Suprapubic skin (tissue), 4 donors: ENCODE data around the gene SCYL1. TPM values are rescaled to one million over a fixed set of nuclear protein-coding genes. Genes with fewer than 3 reads are reported as not detected.

Experiments used
- DNase-seq, 2 donors: peaks; one replicate each; pipeline ENCODE4 v3.0.0-alpha.2; 2019; ENCODE audit warnings: low spot score in 2 of 2
- H3K27ac ChIP-seq: fragments of 200-600 bp; sonication (generic); one replicate; pipeline ENCODE4 v1.5.1; 2019
- H3K27me3 ChIP-seq: fragments of 200-600 bp; sonication (generic); one replicate; pipeline ENCODE4 v1.5.1; 2019
- H3K36me3 ChIP-seq: fragments of 200-600 bp; sonication (generic); one replicate; pipeline ENCODE4 v1.5.1; 2019
- H3K4me1 ChIP-seq: fragments of 200-600 bp; sonication (generic); one replicate; pipeline ENCODE4 v1.5.1; 2019
- H3K4me3 ChIP-seq: fragments of 200-600 bp; sonication (generic); one replicate; pipeline ENCODE4 v1.5.1; 2019; ENCODE audit warnings: mild to moderate bottlenecking
- H3K9me3 ChIP-seq: fragments of 200-600 bp; sonication (generic); one replicate; pipeline ENCODE4 v1.5.1; 2019
- CTCF ChIP-seq, 2 donors: fragments of 200-600 bp in 1 of 2; fragments of 450-650 bp in 1 of 2; sonication (generic) in 1 of 2; IDR thresholded peaks; one replicate each; pipeline ENCODE4 v1.5.1; 2016 to 2019; ENCODE audit warnings: antibody characterized with exemption in 2 of 2, mild to moderate bottlenecking in 1 of 2, moderate library complexity in 1 of 2
- EP300 ChIP-seq: sonication (generic); formaldehyde crosslinking; IDR thresholded peaks from one replicate; pipeline ENCODE4 v1.6.1; 2017; ENCODE audit warnings: antibody characterized with exemption
- POLR2A ChIP-seq, 2 donors: fragments of 450-650 bp; IDR thresholded peaks; one replicate each; pipeline ENCODE4 v1.6.1; 2017; ENCODE audit warnings: antibody characterized with exemption in 2 of 2, mild to moderate bottlenecking in 2 of 2, moderate library complexity in 2 of 2
- POLR2AphosphoS5 ChIP-seq, 3 donors: sonication (generic); formaldehyde crosslinking; IDR thresholded peaks; one replicate each; pipeline ENCODE4 v1.6.1; 2017; ENCODE audit warnings: antibody characterized with exemption in 3 of 3
- WGBS: methylation state at CpG from one replicate; pipeline ENCODE4 v1.1.5; 2018; 5-methylcytosine and 5-hydroxymethylcytosine counted together
- total RNA-seq, 4 donors: library from RNA; depleted of rRNA; stranded (reverse); fragments of >200 nt; gene quantifications; one replicate each; pipeline ENCODE4 v1.1.0, GENCODE V29; 2016

Gene SCYL1
- total RNA-seq, 4 donors from 2014 or later: 63.2 to 83.6 (median 78.4) TPM

GRCh38 chr11:65502555-65503367 lies 22.1 kb upstream of the SCYL1 start:
- H3K27me3 ChIP-seq: no peaks in the 10 kb centered on the region
- TF ChIP-seq EP300: no peak
- peak in 1 of 2 donors; percentile 11 for TF ChIP-seq POLR2A (IDR thresholded peaks at IDR 0.05)
- peak in 1 of 3 donors; percentile 30 for TF ChIP-seq POLR2AphosphoS5 (IDR thresholded peaks at IDR 0.05)
- TF ChIP-seq CTCF (IDR thresholded peaks at IDR 0.05): no peak
- H3K9me3 ChIP-seq: no peaks in the 10 kb centered on the region
- peaks cover 49% of the 10 kb centered on the region for H3K36me3 ChIP-seq
- DNase-seq: no peak
- H3K4me1 ChIP-seq: peaks cover 41% of the 10 kb centered on the region
- peak overlapping the region; percentile 99 for H3K27ac ChIP-seq
- 0% methylated on average over 6 of the region's 6 CpGs for WGBS
- H3K4me3 ChIP-seq: peak overlapping the region; percentile 66

- Histone ChIP-seq H3K4me3 (peak overlapping the region; percentile 66), H3K4me1 (peaks cover 45% of the 10 kb centered on the region), H3K36me3 (peaks cover 49% of the 10 kb centered on the region), H3K9me3 (no peaks in the 10 kb centered on the region), H3K27me3 (no peaks in the 10 kb centered on the region), H3K27ac (peak overlapping the region; percentile 44)
- no peak for TF ChIP-seq CTCF (IDR thresholded peaks at IDR 0.05)
- TF ChIP-seq POLR2A (IDR thresholded peaks at IDR 0.05): peak in 1 of 2 donors; percentile 9
- 0% methylated on average over 3 of the region's 3 CpGs for WGBS
- DNase-seq: no peak
These were observed 21.4 kb upstream of the SCYL1 start for GRCh38 chr11:65503368-65503948.

GRCh38 chr11:65503949-65504673 lies 20.8 kb upstream of the SCYL1 start:
- WGBS: under 1% methylated on average over 3 of the region's 3 CpGs
- Histone ChIP-seq H3K9me3 (no peaks in the 10 kb centered on the region), H3K27me3 (no peaks in the 10 kb centered on the region), H3K4me3 (peak overlapping the region; percentile 66), H3K27ac (peak overlapping the region; percentile 88), H3K36me3 (peaks cover 49% of the 10 kb centered on the region), H3K4me1 (peaks cover 50% of the 10 kb centered on the region)
- TF ChIP-seq POLR2A (IDR thresholded peaks at IDR 0.05) (peak; percentile 7 to 8), POLR2AphosphoS5 (IDR thresholded peaks at IDR 0.05) (peak in 1 of 3 donors; percentile 32), CTCF (IDR thresholded peaks at IDR 0.05) (no peak), EP300 (no peak)
- no peak for DNase-seq

- no peak for TF ChIP-seq CTCF (IDR thresholded peaks at IDR 0.05)
- no peak for TF ChIP-seq POLR2A (IDR thresholded peaks at IDR 0.05)
- TF ChIP-seq EP300: no peak
- no peak for TF ChIP-seq POLR2AphosphoS5 (IDR thresholded peaks at IDR 0.05)
- DNase-seq: no peak
- Histone ChIP-seq H3K9me3 (no peaks in the 10 kb centered on the region), H3K4me3 (peak overlapping the region; percentile 66), H3K4me1 (peaks cover 50% of the 10 kb centered on the region), H3K27me3 (no peaks in the 10 kb centered on the region), H3K36me3 (peaks cover 49% of the 10 kb centered on the region), H3K27ac (peak overlapping the region; percentile 88)
- 3% methylated on average over 8 of the region's 8 CpGs for whole genome bisulfite sequencing
These were observed 20.0 kb upstream of the SCYL1 start for GRCh38 chr11:65504674-65505465.
